H9 (cell line): ENCODE measurements around the gene IQCE. TPM values are rescaled to one million over a fixed set of nuclear protein-coding genes. Genes with fewer than 3 reads are reported as not detected.
"Not testable (repeated sequence)": the region's sequence is repeated elsewhere in the genome, so short reads cannot be mapped to it uniquely, and the experiment has no call there.

Source experiments
- DNase-seq: peaks from one replicate; pipeline ENCODE4 v3.0.0-alpha.2; 2017
- H2AFZ ChIP-seq: one replicate; pipeline ENCODE4 v1.6.1; 2013; ENCODE audit warnings: mild to moderate bottlenecking, low read length, control low read depth, moderate library complexity
- H2AK5ac ChIP-seq: 2 replicates; pipeline ENCODE4 v1.6.1; 2013; ENCODE audit warnings: low read length, control low read depth, mixed read lengths; ENCODE audit not compliant: insufficient read length
- H2BK120ac ChIP-seq: one replicate; pipeline ENCODE4 v1.6.1; 2013; ENCODE audit warnings: low read depth, mild to moderate bottlenecking, low read length, control low read depth, inconsistent platforms; ENCODE audit not compliant: poor library complexity, severe bottlenecking
- H2BK12ac ChIP-seq: 2 replicates; pipeline ENCODE4 v1.6.1; 2013; ENCODE audit warnings: low read length, control low read depth, mixed read lengths, low read depth; ENCODE audit not compliant: insufficient read length
- H2BK15ac ChIP-seq: 2 replicates; pipeline ENCODE4 v1.6.1; 2013; ENCODE audit warnings: low read depth, low read length, control low read depth
- H2BK20ac ChIP-seq: one replicate; pipeline ENCODE4 v1.6.1; 2013; ENCODE audit warnings: low read depth, mild to moderate bottlenecking, low read length, control low read depth, inconsistent platforms; ENCODE audit not compliant: poor library complexity, severe bottlenecking
- H2BK5ac ChIP-seq: 2 replicates; pipeline ENCODE4 v1.6.1; 2013; ENCODE audit warnings: low read length, control low read depth, mixed read lengths; ENCODE audit not compliant: insufficient read length
- H3K14ac ChIP-seq: 2 replicates; pipeline ENCODE4 v1.6.1; 2013; ENCODE audit warnings: low read length, control low read depth; ENCODE audit not compliant: insufficient read depth
- H3K18ac ChIP-seq: 2 replicates; pipeline ENCODE4 v1.6.1; 2013; ENCODE audit warnings: low read depth, mild to moderate bottlenecking, mixed read lengths, low read length, control low read depth; ENCODE audit not compliant: insufficient read length
- H3K23ac ChIP-seq: 2 replicates; pipeline ENCODE4 v1.6.1; 2013; ENCODE audit warnings: low read length, control low read depth, mixed read lengths, low read depth; ENCODE audit not compliant: insufficient read length
- H3K23me2 ChIP-seq: 2 replicates; pipeline ENCODE4 v1.6.1; 2013; ENCODE audit warnings: low read depth, mild to moderate bottlenecking, mixed read lengths, low read length, control low read depth; ENCODE audit not compliant: insufficient read length, poor library complexity, severe bottlenecking
- H3K27ac ChIP-seq: 2 replicates; pipeline ENCODE4 v1.5.1; 2013; ENCODE audit warnings: low read length, control low read depth, mixed read lengths, low read depth; ENCODE audit not compliant: insufficient read length
- H3K27me3 ChIP-seq: 2 replicates; pipeline ENCODE4 v1.6.1; 2013; ENCODE audit warnings: low read length, control low read depth, inconsistent platforms; ENCODE audit not compliant: insufficient read depth
- H3K4ac ChIP-seq: 2 replicates; pipeline ENCODE4 v1.6.1; 2013; ENCODE audit warnings: low read depth, mild to moderate bottlenecking, control low read depth, inconsistent platforms, low read length, moderate library complexity
- H3K4me1 ChIP-seq: 2 replicates; pipeline ENCODE4 v1.6.1; 2013; ENCODE audit warnings: low read length, control low read depth, inconsistent platforms; ENCODE audit not compliant: insufficient read depth
- H3K4me2 ChIP-seq: 2 replicates; pipeline ENCODE4 v1.6.1; 2013; ENCODE audit warnings: low read length, control low read depth, mixed read lengths; ENCODE audit not compliant: insufficient read length, insufficient read depth
- H3K56ac ChIP-seq: 2 replicates; pipeline ENCODE4 v1.6.1; 2013; ENCODE audit warnings: low read depth, mild to moderate bottlenecking, mixed read lengths, low read length, control low read depth; ENCODE audit not compliant: insufficient read length
- H3K79me1 ChIP-seq: 2 replicates; pipeline ENCODE4 v1.6.1; 2013; ENCODE audit warnings: low read depth, mild to moderate bottlenecking, moderate library complexity, low read length, control low read depth, inconsistent platforms; ENCODE audit not compliant: insufficient read depth, poor library complexity, severe bottlenecking
- H3K79me2 ChIP-seq: 2 replicates; pipeline ENCODE4 v1.6.1; 2013; ENCODE audit warnings: low read length, control low read depth, inconsistent platforms; ENCODE audit not compliant: insufficient read depth
- H3K9ac ChIP-seq: 2 replicates; pipeline ENCODE4 v1.6.1; 2013; ENCODE audit warnings: low read length, control low read depth, mixed read lengths; ENCODE audit not compliant: insufficient read length; ENCODE audit errors: extremely low read depth
- H3K9me3 ChIP-seq: one replicate; pipeline ENCODE4 v1.6.1; 2013; ENCODE audit warnings: low read depth, low read length, inconsistent platforms; ENCODE audit not compliant: control insufficient read depth
- H3T11ph ChIP-seq: one replicate; pipeline ENCODE4 v1.6.1; 2013; ENCODE audit warnings: mild to moderate bottlenecking, low read length, control low read depth, inconsistent platforms
- H4K20me1 ChIP-seq: one replicate; pipeline ENCODE4 v1.6.1; 2013; ENCODE audit not compliant: control insufficient read depth, insufficient read length, insufficient read depth
- H4K5ac ChIP-seq: 2 replicates; pipeline ENCODE4 v1.6.1; 2013; ENCODE audit warnings: low read depth, mild to moderate bottlenecking, mixed read lengths, low read length, control low read depth; ENCODE audit not compliant: insufficient read length
- H4K8ac ChIP-seq: replicated peaks from 2 replicates; pipeline ENCODE4 v1.6.1; 2013; ENCODE audit warnings: low read length, control low read depth, mixed read lengths, low read depth; ENCODE audit not compliant: insufficient read length
- H4K91ac ChIP-seq: 2 replicates; pipeline ENCODE4 v1.6.1; 2013; ENCODE audit warnings: low read depth, mild to moderate bottlenecking, moderate library complexity, mixed read lengths, low read length, control low read depth; ENCODE audit not compliant: insufficient read length
- H3K27ac Mint-ChIP-seq, 3 experiments: 2 replicates in 2 of 3; 3 replicates in 1 of 3; pipeline ENCODE4 v1.8.0; 2020 to 2021; ENCODE audit warnings: mixed read lengths in 3 of 3, mild to moderate bottlenecking in 1 of 3, moderate library complexity in 1 of 3
- H3K27me3 Mint-ChIP-seq: 2 replicates; pipeline ENCODE4 v1.8.0; 2021; ENCODE audit warnings: low read depth, mild to moderate bottlenecking, moderate library complexity, mixed read lengths
- H3K36me3 Mint-ChIP-seq, 3 experiments: 2 replicates in 2 of 3; 3 replicates in 1 of 3; pipeline ENCODE4 v1.8.0; 2020 to 2021; ENCODE audit warnings: low read depth in 3 of 3, mixed read lengths in 3 of 3; ENCODE audit not compliant: insufficient read depth in 1 of 3
- H3K4me1 Mint-ChIP-seq, 2 experiments: 2 replicates each; pipeline ENCODE4 v1.8.0; 2020; ENCODE audit warnings: mixed read lengths in 2 of 2
- H3K4me3 Mint-ChIP-seq, 2 experiments: 2 replicates in 1 of 2; 3 replicates in 1 of 2; pipeline ENCODE4 v1.8.0; 2020 to 2021; ENCODE audit warnings: mild to moderate bottlenecking in 2 of 2, mixed read lengths in 2 of 2, moderate library complexity in 1 of 2
- H3K9me3 Mint-ChIP-seq, 2 experiments: 2 replicates in 1 of 2; 3 replicates in 1 of 2; pipeline ENCODE4 v1.8.0; 2020; ENCODE audit warnings: mild to moderate bottlenecking in 2 of 2, mixed read lengths in 2 of 2, moderate library complexity in 1 of 2
- WGBS: extraction: QIAGEN DNeasy Blood & Tissue Kit; methylation state at CpG from one replicate; pipeline ENCODE4 v1.1.7; 2013; ENCODE audit warnings: missing lambda C conversion rate, low lambda C conversion rate, mixed read lengths; ENCODE audit not compliant: insufficient read length; ENCODE audit errors: extremely low coverage; 5-methylcytosine and 5-hydroxymethylcytosine counted together
- total RNA-seq: library from RNA; stranded (reverse); gene quantifications from 2 replicates; pipeline ENCODE4 v1.2.1, GENCODE V29; 2021

The IQCE gene
- total RNA-seq, 1 experiment from 2014 or later = 7.0 TPM

DNA sequence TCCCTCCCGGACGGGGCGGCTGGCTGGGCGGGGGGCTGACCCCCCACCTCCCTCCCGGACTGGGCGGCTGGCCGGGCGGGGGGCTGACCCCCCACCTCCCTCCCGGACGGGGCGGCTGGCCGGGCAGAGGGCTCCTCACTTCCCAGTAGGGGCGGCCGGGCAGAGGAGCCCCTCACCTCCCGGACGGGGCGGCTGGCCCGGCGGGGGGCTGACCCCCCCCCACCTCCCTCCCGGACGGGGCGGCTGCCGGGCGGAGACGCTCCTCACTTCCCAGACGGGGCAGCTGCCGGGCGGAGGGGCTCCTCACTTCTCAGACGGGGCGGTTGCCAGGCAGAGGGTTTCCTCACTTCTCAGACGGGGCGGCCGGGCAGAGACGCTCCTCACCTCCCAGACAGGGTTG, 24.6 kb upstream of the IQCE start:
- not testable (repeated sequence) for H3K23ac ChIP-seq, H2BK120ac ChIP-seq, H2BK15ac ChIP-seq, H3K79me1 ChIP-seq, H2AK5ac ChIP-seq, H3K4me1 ChIP-seq, H4K91ac ChIP-seq, H3K9me3 ChIP-seq, H2BK12ac ChIP-seq, H3K23me2 ChIP-seq, H3T11ph ChIP-seq, H3K27me3 Mint-ChIP-seq, H3K4me2 ChIP-seq, H3K9me3 Mint-ChIP-seq, DNase-seq, H2BK5ac ChIP-seq, H3K14ac ChIP-seq, H3K27ac Mint-ChIP-seq, H4K20me1 ChIP-seq, H3K9ac ChIP-seq, H3K27ac ChIP-seq, H3K4me1 Mint-ChIP-seq, H3K27me3 ChIP-seq, H3K4ac ChIP-seq, H4K5ac ChIP-seq, H4K8ac ChIP-seq, H3K79me2 ChIP-seq, H2BK20ac ChIP-seq, H3K56ac ChIP-seq, H2AFZ ChIP-seq, H3K4me3 Mint-ChIP-seq, H3K18ac ChIP-seq
- peaks cover 4 to 13% (median 10%) of the 10 kb centered on the region in 3 experiments; a peak in 5 of 7 replicates for H3K36me3 Mint-ChIP-seq
- WGBS = no CpG with 5 or more reads among the region's 34 CpGs

DNA sequence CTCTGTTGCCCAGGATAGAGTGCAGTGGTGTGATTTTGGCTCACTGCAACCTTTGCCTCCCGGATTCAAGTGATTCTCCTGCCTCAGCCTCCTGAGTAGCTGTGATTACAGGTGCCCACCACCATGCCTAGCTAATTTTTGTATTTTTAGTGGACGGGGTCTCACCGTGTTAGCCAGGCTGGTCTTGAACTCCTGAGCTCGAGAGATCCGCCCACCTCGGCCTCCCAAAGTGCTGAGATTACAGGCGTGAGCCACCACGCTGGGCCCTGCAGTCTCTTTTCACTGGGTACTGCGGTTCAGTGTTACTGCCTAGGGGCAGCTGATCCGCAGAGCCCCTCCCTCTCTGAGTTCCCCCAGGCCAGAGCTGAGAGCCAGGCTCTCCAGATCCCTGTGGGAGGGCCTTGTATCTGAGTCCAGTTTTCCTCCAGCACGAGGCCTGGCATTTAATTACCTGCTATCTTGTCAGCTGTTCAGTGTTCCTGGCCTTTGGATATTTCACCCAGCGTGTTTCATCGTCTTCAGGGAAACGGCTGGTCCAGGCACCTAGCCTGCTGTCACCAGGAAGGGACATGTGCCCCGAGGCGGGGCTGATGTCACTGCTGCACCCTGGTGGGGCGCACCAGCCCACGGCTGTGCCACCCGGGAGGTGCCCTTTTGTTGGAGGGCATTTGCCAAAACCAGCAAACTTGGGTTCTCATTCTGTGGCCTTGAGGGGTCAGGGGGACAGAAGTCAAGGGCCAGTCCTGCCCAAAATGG, 22.7 kb upstream of the IQCE start:
- H4K8ac ChIP-seq, H3K27ac ChIP-seq, H4K5ac ChIP-seq, H2BK20ac ChIP-seq, H3K9me3 Mint-ChIP-seq, H3K23ac ChIP-seq, H3K27ac Mint-ChIP-seq, H2AK5ac ChIP-seq, H3K56ac ChIP-seq, H3K18ac ChIP-seq, H3K4me3 Mint-ChIP-seq, H2BK120ac ChIP-seq, H3K14ac ChIP-seq, H3K9ac ChIP-seq, H3K4me1 ChIP-seq, H2AFZ ChIP-seq, H4K91ac ChIP-seq, H3T11ph ChIP-seq, H3K79me1 ChIP-seq, H2BK12ac ChIP-seq, H3K79me2 ChIP-seq, H2BK15ac ChIP-seq, H2BK5ac ChIP-seq, H3K27me3 ChIP-seq, H3K23me2 ChIP-seq, H3K4ac ChIP-seq, DNase-seq, H3K4me1 Mint-ChIP-seq, H3K9me3 ChIP-seq, H4K20me1 ChIP-seq, H3K4me2 ChIP-seq, H3K27me3 Mint-ChIP-seq: not testable (repeated sequence)
- H3K36me3 Mint-ChIP-seq = peaks cover 4 to 18% (median 14%) of the 10 kb centered on the region in 3 experiments; a peak in 5 of 7 replicates
- no CpG with 5 or more reads among the region's 19 CpGs for WGBS
